Measurements from ENCODE around the gene GALNT5. TPM values are rescaled to one million over a fixed set of nuclear protein-coding genes. Genes with fewer than 3 reads are reported as not detected.
A peak's percentile ranks its signal among the peaks of the same experiment; 100 is the strongest.

Gene GALNT5
- total RNA-seq, 1 donor from 2014 or later, result not detected

DNA sequence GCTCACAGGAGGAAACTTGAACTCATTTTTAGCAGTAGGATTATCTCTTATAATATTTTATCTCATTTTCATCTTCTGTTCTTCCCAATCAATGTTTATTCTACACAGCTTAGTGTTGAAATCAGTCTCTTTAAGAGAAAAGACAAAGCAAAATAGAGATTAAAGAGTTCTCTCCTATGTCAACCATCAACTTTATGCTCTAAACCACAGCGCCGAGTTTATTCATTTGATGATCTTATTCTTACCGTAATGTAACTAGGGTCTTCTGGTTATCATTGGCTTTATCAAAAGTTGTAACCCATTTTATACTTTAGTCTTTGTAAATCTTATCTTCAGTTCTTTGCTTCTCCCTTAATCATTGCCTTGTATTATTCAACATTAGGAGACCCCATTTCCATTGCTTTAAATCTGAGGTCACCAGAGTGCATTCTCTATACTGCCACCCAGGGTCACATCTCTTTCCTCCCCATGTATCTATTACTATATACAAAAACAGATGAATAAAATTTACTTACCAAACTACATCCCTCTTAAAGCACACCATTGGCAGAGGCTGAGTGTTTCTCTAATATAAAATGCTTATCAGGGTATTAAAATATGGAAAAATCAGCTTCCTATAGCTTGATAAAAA is 90.9 kb downstream of the GALNT5 start:
- Mint-ChIP-seq H3K4me3 (no peak overlapping the region), H3K27me3 (ENCODE audit: insufficient read depth, low read depth) (peaks cover 6% of the 10 kb centered on the region), H3K36me3 (peaks cover 2% of the 10 kb centered on the region), H3K9me3 (peaks cover 18% of the 10 kb centered on the region), H3K4me1 (no peaks in the 10 kb centered on the region), H3K27ac (no peak overlapping the region)
- Histone ChIP-seq H3K27me3 (no peaks in the 10 kb centered on the region), H3K4me1 (peaks cover 7% of the 10 kb centered on the region), H4K20me1 (ENCODE audit: low read depth) (no peaks in the 10 kb centered on the region), H3K36me3 (no peaks in the 10 kb centered on the region), H3F3A (ENCODE audit: low read depth) (no peaks in the 10 kb centered on the region), H3K9me3 (ENCODE audit: low read depth) (no peaks in the 10 kb centered on the region), H2AFZ (replicated peaks) (no peak overlapping the region), H3K27ac (no peak overlapping the region), H3K9ac (no peak overlapping the region), H3K4me3 (no peak overlapping the region), H3K4me2 (no peak overlapping the region), H3K79me2 (ENCODE audit: low read depth) (no peaks in the 10 kb centered on the region)
- no peak for DNase-seq (ENCODE audit: low spot score)
- TF ChIP-seq EZH2 (IDR thresholded peaks at IDR 0.05) (no peak), EZH2phosphoT487 (IDR thresholded peaks at IDR 0.05) (no peak), CTCF (IDR thresholded peaks at IDR 0.05) (no peak)

GRCh38 chr2:157349949-157350515 is 92.5 kb downstream of the GALNT5 start:
- Histone ChIP-seq H3K9ac (no peak overlapping the region), H3K36me3 (no peaks in the 10 kb centered on the region), H3K79me2 (ENCODE audit: low read depth) (no peaks in the 10 kb centered on the region), H3K4me1 (peaks cover 7% of the 10 kb centered on the region), H3K4me3 (no peak overlapping the region), H3K27ac (no peak overlapping the region), H2AFZ (replicated peaks) (no peak overlapping the region), H3F3A (ENCODE audit: low read depth) (no peaks in the 10 kb centered on the region), H3K27me3 (no peaks in the 10 kb centered on the region), H3K4me2 (no peak overlapping the region), H4K20me1 (ENCODE audit: low read depth) (no peaks in the 10 kb centered on the region), H3K9me3 (ENCODE audit: low read depth) (no peaks in the 10 kb centered on the region)
- Mint-ChIP-seq H3K4me3 (no peak overlapping the region), H3K4me1 (no peaks in the 10 kb centered on the region), H3K27me3 (ENCODE audit: insufficient read depth, low read depth) (peaks cover 6% of the 10 kb centered on the region), H3K9me3 (peaks cover 5% of the 10 kb centered on the region), H3K36me3 (no peaks in the 10 kb centered on the region), H3K27ac (no peak overlapping the region)
- DNase-seq (ENCODE audit: low spot score), result no peak
- TF ChIP-seq CTCF (IDR thresholded peaks at IDR 0.05), result no peak
- no peak for TF ChIP-seq EZH2phosphoT487 (IDR thresholded peaks at IDR 0.05)
- TF ChIP-seq EZH2 (IDR thresholded peaks at IDR 0.05), result no peak

DNA sequence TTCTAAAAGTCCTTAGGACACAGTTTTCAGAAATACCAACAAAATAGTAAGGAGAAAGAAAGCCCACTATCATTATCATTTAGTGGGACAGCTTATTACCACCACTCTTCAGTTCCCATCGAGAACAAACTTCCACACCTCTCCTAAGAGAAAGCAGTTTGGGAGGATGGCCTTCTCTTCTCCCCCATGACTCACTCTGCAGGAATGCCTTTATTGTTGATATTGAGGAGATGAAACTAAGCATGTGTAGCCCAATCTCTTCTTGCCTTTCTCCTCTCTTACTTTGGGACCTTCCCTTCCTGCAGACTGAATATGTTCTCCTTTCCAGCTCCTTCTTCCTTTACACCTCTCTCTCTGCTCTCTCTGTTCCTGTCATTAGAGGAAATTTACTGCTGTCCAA is 98.1 kb downstream of the GALNT5 start:
- Histone ChIP-seq H3K79me2 (ENCODE audit: low read depth) (no peaks in the 10 kb centered on the region), H3K27ac (no peak overlapping the region), H4K20me1 (ENCODE audit: low read depth) (no peaks in the 10 kb centered on the region), H3F3A (ENCODE audit: low read depth) (no peaks in the 10 kb centered on the region), H3K4me1 (no peaks in the 10 kb centered on the region), H3K9ac (no peak overlapping the region), H3K36me3 (no peaks in the 10 kb centered on the region), H3K4me3 (no peak overlapping the region), H3K9me3 (ENCODE audit: low read depth) (no peaks in the 10 kb centered on the region), H3K27me3 (no peaks in the 10 kb centered on the region), H3K4me2 (no peak overlapping the region), H2AFZ (replicated peaks) (peak overlapping the region; percentile 11)
- no peak for DNase-seq (ENCODE audit: low spot score)
- Mint-ChIP-seq H3K36me3 (no peaks in the 10 kb centered on the region), H3K4me1 (peaks cover 3% of the 10 kb centered on the region), H3K9me3 (no peaks in the 10 kb centered on the region), H3K4me3 (no peak overlapping the region), H3K27me3 (ENCODE audit: insufficient read depth, low read depth) (peaks cover 7% of the 10 kb centered on the region), H3K27ac (no peak overlapping the region)
- no peak for TF ChIP-seq CTCF (IDR thresholded peaks at IDR 0.05)
